Activated T-helper 1 cell treated with anti-CD3 and anti-CD28 coated beads, Interleukin-12 subunit alpha, Interleukin-12 subunit beta, Interleukin-2, Interleukin-4 antibody, amounts not matched to agents 30 ng/mL and 10 ng/mL and 1 ng/mL, durations not matched to agents 14 hours and 24 hours and 36 hours (primary cell): Measurements from ENCODE around the gene TIMP2. TPM values are rescaled to one million over a fixed set of nuclear protein-coding genes. Genes with fewer than 3 reads are reported as not detected.

Experiments
- DNase-seq: peaks from one replicate; pipeline ENCODE4 v3.0.0; 2021; ENCODE audit warnings: low spot score
- H3K27ac Mint-ChIP-seq: one replicate; pipeline ENCODE4 v1.8.0; 2021; ENCODE audit warnings: mild to moderate bottlenecking, mixed read lengths
- H3K27me3 Mint-ChIP-seq: one replicate; pipeline ENCODE4 v1.8.0; 2022; ENCODE audit warnings: mild to moderate bottlenecking, moderate library complexity, mixed read lengths; ENCODE audit not compliant: insufficient read depth
- H3K36me3 Mint-ChIP-seq: one replicate; pipeline ENCODE4 v1.8.0; 2021; ENCODE audit warnings: low read depth, mixed read lengths
- H3K4me1 Mint-ChIP-seq: one replicate; pipeline ENCODE4 v1.8.0; 2021; ENCODE audit warnings: low read depth, mixed read lengths
- H3K4me3 Mint-ChIP-seq: one replicate; pipeline ENCODE4 v1.8.0; 2021; ENCODE audit warnings: mild to moderate bottlenecking, moderate library complexity, mixed read lengths
- H3K9me3 Mint-ChIP-seq: one replicate; pipeline ENCODE4 v1.8.0; 2021; ENCODE audit warnings: mixed read lengths
- intact Hi-C: fragments of 100-400 bp; cut with micrococcal nuclease; formaldehyde crosslinking; loops from one replicate; pipeline ENCODE4 v1.15.1; 2024
- total RNA-seq: library from RNA; stranded (reverse); gene quantifications from 2 replicates; pipeline ENCODE4 v1.2.3, GENCODE V29; 2022

TIMP2 gene
- total RNA-seq, 1 donor from 2014 or later: 1.1 TPM

DNA sequence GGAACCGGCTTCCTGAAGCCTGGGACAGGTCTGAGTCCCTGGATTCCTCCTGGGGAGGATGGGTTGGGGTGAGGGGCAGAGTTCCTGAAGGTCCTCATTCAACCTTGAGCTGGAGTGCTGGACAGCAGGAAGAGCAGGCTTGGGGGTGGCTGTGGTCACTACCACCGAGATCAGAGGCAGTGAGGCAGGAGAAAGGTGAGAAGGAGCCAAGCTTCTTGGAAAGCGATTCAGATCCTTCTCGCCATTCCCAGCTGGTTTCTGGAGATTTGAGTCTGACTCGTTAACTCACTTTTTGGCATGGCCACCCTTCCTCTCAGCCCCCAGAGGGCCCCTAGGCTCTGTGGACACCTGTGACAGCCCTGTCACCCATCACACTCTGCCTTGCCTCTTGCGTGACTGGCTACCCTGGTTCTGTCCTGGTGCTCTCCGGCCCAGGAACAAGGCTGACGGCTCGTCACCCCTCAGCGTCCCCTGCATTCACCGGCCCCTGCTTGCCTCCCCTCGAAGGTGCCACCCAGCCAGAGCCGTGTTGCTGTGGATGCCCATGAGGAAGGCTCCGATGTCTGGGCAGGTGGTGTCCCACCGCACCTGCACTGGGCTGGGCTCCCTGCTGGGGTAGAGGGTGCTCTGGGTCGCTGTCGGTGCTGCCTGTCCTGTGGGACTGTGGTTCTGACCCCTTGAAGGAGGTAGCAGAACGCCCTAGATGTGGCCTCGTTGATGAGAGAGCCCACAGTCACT is 9.7 kb upstream of the TIMP2 start:
- no peak overlapping the region for H3K4me3 Mint-ChIP-seq
- intact Hi-C loops: no loop called here

DNA sequence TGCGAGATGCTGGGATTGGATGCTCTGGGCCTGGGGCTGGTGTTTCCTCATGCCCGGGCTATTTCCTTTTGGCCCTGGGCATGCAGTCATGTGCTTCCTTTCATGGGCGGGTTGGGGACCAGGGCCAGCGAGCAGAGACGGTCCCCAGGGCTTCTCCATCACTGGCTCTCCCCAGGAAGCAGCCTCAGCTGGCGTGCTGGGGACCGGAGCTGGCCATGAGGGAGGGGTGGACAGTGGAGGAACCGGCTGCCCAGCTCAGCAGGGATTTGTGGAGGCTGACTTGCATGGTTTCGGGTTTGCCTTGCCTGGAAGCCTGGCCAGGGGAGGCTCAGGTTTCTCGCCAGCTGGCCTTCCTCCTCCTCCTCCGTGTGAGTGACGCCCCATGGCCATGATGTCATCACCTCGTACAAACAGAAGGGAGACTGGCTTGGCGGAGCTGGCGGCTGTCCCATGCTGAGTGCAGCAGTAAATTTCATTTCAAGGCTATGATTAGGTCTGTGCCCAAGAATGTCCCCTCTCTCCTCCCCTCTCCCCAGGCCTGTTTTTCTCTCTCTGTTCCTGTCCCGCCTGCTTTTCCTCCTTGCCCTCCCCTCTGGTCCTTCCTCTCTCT is 8.9 kb upstream of the TIMP2 start:
- Mint-ChIP-seq H3K4me3 (no peak overlapping the region), H3K9me3 (no peaks in the 10 kb centered on the region), H3K27ac (no peak overlapping the region), H3K27me3 (peaks cover 3% of the 10 kb centered on the region), H3K4me1 (peaks cover 4% of the 10 kb centered on the region), H3K36me3 (no peaks in the 10 kb centered on the region)
- intact Hi-C loops: no loop called here
- no peak for DNase-seq

More for the DNA sequence above, 9.7 kb upstream of the TIMP2 start:
- H3K27me3 Mint-ChIP-seq: peaks cover 3% of the 10 kb centered on the region
- H3K4me1 Mint-ChIP-seq: peaks cover 4% of the 10 kb centered on the region
- no peak overlapping the region for H3K27ac Mint-ChIP-seq
- H3K36me3 Mint-ChIP-seq: no peaks in the 10 kb centered on the region
- H3K9me3 Mint-ChIP-seq: no peaks in the 10 kb centered on the region
- DNase-seq: no peak

DNA sequence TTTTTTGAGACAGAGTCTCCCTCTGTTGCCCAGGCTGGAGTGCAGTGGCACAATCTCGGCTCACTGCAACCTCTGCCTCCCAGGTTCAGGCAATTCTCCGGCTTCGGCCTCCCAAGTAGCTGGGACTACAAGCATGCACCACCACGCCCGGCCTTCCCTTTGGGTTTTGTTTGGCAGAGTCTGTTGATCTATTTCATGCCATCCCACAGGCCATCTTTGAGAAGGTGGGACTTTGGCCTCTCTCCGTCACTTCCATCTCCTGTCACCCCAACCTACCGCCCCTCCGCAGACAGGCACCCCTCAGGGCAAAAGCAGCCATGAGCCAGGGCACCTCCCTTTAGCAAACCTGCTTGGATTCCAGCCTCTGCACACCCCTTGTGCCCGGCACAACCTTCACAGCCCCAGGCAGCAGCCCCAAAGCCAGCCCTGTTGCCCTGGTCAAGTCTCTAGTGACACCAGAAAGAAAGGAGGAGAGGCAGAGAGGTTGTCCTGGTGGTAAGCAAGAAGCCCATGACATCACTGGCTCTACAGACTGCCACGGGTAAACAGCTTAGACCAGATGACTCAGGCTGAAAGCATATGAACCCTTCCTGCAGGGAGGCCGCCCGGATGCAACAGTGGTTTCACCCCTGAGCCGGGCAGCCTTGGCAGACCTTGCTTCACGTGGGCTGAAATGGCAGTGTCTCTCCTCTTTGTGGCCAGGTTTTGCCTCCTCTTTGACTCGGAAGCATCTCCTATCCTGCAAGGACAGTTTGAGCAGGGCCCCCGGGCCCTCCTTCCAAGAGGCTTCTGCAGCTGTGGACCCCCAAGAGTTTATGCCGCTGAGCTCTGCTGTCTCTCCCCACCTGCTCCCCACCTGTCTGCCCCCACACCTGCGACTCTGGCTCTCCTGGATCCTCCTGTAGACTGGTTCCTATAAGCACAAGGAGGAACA is 8.1 kb upstream of the TIMP2 start:
- H3K27me3 Mint-ChIP-seq: peaks cover 11% of the 10 kb centered on the region
- no peaks in the 10 kb centered on the region for H3K36me3 Mint-ChIP-seq
- peak overlapping the region; percentile 75 for H3K27ac Mint-ChIP-seq
- peaks cover 4% of the 10 kb centered on the region for H3K4me1 Mint-ChIP-seq
- no peaks in the 10 kb centered on the region for H3K9me3 Mint-ChIP-seq
- H3K4me3 Mint-ChIP-seq: no peak overlapping the region
- DNase-seq: peak; percentile 32
- intact Hi-C loops: no loop called here

DNA sequence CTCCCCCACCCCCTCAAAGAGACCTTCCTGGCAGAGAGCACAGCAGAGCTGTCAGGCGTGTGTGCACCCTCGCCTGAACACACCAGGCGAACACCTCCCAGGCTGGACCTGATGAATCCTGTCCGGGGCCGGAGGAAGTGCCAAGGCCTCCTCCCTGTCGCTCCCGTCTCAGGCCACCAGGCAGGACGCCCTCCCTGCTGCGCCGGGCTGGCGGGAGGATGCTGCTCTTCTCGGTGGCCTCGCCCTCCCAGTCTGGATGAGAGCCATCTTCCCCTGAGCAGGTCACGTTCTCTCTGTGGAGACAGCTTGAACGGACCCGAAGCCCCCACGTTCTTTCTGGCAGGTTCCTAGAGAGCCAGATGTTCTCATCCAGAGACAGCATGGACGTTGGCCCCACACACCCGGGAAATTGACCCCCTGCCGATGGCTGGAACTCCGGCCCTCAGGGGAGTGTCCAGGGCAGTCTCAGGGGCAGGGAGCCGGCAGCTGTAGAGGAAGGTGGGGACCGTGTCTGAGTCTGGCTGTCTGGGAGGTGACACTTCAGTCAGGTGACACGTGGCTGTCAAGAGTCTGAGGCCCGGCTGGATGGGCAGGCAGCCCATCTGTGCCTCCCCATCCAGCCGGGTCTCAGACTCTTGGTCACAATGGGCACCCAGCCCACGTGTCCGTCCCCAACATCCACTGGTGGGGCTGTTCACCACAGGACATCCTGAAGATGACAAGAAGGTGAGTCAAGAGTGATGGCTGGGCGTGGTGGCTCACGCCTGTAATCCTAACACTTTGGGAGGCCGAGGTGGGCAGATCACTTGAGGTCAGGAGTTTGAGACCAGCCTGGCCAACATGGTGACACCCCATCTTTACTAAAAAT is 5.0 kb upstream of the TIMP2 start:
- intact Hi-C loops: no loop called here
- Mint-ChIP-seq H3K4me3 (no peak overlapping the region), H3K27me3 (peaks cover 28% of the 10 kb centered on the region), H3K27ac (no peak overlapping the region), H3K36me3 (no peaks in the 10 kb centered on the region), H3K9me3 (no peaks in the 10 kb centered on the region), H3K4me1 (peaks cover 4% of the 10 kb centered on the region)
- DNase-seq: no peak

DNA sequence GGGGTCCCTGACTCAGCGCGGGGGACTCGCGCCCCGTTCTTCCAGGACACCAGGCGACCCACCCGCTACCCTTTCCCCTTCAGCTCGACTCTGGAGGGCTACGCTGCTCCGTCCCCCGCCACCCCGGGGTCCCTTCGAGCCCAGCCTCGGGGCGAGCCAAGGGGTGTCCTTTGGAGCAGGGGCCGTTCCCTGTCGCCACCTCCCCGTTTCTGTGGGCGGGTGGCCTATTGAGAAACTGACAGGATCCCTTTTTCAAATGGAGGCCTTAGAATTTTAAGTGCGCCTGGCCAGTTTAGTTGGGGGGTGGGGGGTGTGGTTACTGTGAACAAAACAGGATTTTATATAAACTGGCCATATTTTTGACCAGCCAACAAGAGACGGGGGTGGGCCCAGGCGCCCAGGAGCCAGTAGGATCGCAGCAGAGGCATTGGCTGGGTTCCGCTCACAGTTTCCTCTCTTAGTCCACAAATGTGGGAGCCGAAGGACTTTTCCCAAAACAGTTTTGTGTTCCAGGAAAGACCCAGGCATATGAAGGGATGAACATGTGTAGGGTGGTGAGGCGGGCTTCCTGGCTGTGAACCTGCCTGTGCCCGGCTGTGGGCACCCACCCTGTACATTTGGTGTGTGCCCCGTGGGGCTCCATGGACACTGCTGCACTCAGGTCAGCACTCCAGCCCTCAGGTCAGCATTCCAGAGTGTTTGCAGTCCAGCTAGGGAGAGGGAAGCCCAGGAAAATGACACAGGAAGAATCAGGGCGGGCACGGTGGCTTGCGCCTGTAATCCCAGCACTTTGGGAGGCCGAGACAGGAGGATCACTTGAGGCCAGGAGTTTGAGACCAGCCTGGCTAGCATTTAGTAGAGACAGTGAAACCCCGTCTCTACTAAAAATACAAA is 722 bp upstream of the TIMP2 start:
- H3K27ac Mint-ChIP-seq: no peak overlapping the region
- H3K4me1 Mint-ChIP-seq: peaks cover 5% of the 10 kb centered on the region

DNA sequence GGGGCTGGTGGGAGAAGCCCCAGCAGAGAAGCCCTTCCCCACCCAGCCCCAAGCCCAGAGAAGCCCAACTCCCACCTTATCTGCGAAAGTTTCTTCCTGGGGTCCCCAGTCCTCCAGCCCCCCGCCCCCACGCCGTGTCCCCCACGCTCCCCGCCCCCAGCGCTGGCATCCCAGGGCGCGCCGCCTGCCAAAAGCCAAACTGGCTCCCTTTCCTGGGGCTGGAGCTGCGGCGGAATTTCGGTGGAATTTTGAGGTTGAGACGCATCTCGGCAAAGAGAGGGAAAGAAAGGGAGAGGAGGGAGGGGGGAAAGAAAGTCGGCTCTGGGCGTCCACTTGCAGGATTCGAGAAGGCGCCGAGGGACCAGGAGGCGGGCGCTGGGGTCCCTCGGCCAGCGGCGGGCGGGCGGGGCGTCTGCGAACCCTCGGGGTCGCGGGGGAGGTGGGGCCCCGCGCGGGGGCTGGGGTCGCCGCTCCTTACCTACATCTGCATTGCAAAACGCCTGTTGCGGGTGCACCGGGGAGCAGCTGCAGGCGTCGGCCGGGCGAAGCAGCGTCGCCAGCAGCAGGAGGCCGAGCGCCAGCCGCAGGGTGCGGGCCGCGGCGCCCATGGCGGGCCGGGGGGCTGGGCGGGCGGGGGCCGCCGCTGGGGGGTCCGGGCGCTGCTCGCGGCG is 571 bp downstream of the TIMP2 start:
- no peaks in the 10 kb centered on the region for H3K9me3 Mint-ChIP-seq
- DNase-seq: no peak
- peak overlapping the region; percentile 47 for H3K4me3 Mint-ChIP-seq
- no peak overlapping the region for H3K27ac Mint-ChIP-seq
- H3K36me3 Mint-ChIP-seq: no peaks in the 10 kb centered on the region
- H3K4me1 Mint-ChIP-seq: peaks cover 5% of the 10 kb centered on the region
- intact Hi-C loops: loop anchor here (1.0 to 5.0 kb wide), 2 partner anchors 37 to 59 kb away; no protein-coding TSS in a partner anchor
- H3K27me3 Mint-ChIP-seq: peaks cover 35% of the 10 kb centered on the region

More for the DNA sequence above, 722 bp upstream of the TIMP2 start:
- Mint-ChIP-seq H3K4me3 (peak overlapping the region; percentile 33), H3K36me3 (no peaks in the 10 kb centered on the region), H3K9me3 (no peaks in the 10 kb centered on the region), H3K27me3 (peaks cover 35% of the 10 kb centered on the region)
- DNase-seq: no peak
- intact Hi-C loops: loop anchor here (1.0 kb wide), 1 partner anchor 61 kb away; no protein-coding TSS in a partner anchor

DNA sequence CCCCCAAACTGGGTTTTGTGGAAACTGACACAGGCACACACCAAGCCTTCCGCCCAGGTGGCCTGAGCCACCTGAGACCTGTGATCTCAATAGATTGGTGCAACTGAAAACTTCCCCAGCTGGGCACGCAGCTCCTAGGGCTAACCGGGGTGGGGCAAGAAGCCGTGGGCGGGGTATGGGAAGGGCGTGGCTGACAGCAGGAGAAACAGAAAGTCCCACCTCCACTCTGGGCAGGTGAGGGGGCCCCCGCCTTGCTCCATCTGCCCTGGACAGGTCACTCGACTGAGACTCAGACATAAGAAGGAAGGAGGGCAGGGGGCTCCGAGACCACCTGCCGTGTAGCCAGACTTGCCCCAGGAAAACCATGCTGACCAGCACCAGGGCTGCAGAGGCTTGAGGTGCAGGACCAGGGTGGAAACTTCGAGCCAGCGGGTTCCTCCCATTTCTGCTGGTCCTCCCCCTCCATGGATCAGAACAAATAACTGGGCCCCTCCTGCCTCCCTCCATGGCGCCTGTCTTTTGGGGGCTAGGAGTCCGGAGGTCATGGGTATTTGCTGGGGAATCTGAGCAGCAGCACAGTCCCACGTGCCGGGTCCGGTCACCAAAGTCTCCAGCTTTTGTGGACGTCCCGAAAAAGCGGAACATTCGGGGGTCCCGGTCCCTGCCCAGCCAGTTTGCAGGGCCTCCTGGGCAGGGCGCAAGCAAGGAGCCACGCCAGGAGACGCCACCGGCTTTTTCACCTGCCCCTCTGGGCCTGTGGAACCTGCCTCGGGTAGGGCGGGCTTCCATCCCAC is 1.3 kb downstream of the TIMP2 start:
- Mint-ChIP-seq H3K9me3 (no peaks in the 10 kb centered on the region), H3K27me3 (peaks cover 32% of the 10 kb centered on the region), H3K36me3 (no peaks in the 10 kb centered on the region), H3K27ac (peak overlapping the region; percentile 65), H3K4me3 (peak overlapping the region; percentile 62), H3K4me1 (peaks cover 5% of the 10 kb centered on the region)
- intact Hi-C loops: loop anchor here (5.0 kb wide), 1 partner anchor 37 kb away; no protein-coding TSS in a partner anchor
- peak; percentile 51 for DNase-seq

DNA sequence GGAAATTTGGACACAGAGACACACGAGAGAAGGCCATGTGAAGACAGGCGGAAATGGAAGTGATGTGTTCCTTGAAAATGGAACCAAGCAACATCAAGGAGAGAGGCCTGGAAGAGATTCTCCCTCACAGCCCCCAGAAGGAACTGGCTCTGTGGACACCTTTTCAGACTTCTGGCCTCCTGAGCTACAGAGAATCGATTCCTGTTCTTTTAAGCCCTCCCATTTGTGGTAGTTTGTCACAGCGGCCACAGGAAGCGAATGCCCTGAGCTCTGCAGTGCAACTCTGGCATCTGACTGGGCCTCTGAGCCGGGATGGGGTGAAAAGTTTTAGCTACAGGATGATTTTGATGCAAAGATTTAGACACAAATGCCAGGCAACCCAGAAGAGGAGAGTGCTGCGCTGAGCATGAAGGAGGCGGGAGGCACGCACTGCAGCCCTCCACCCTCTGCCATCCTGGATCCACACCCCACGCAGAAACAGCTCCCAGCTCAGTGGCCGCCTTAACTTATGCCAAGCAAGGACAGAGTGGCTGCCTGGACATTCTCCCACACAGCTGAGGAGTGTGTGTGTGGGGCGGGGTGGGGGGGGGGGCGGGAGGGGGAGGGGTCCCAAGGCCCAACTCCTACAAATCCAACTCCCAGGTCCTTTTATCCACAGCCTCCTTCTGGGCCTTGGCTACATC is 2.2 kb downstream of the TIMP2 start:
- no peaks in the 10 kb centered on the region for H3K9me3 Mint-ChIP-seq
- intact Hi-C loops: loop anchor here (5.0 kb wide), 1 partner anchor 36 kb away; no protein-coding TSS in a partner anchor
- DNase-seq: no peak
- H3K36me3 Mint-ChIP-seq: no peaks in the 10 kb centered on the region
- no peak overlapping the region for H3K27ac Mint-ChIP-seq
- peak overlapping the region; percentile 61 for H3K4me3 Mint-ChIP-seq
- peaks cover 23% of the 10 kb centered on the region for H3K27me3 Mint-ChIP-seq
- peaks cover 5% of the 10 kb centered on the region for H3K4me1 Mint-ChIP-seq

DNA sequence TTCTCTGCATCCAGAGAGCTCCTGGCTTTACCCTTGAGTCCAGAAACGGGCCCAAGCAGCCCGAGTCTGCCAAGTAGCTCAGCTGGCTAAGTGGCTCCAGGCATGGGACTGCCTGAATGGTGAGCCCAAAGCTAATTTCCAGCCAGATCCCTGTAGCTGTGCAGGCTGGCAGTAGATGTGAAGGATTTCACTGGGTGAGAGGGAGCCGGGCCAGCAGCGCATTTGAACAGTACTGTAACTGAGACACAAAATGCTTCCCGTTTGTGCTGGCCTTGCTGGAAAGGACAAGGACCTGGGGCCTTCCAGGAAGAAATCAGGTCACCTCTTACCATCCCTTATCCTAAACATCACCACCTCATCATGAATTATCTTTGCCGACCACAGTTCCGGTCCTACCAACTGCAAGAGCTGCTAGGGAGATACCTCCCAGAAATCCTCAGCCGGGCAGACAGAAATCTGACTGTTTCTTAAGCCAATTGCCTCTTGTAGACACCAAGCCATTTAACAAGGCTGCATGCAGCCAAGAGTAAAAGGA is 3.7 kb downstream of the TIMP2 start:
- no peak overlapping the region for H3K4me3 Mint-ChIP-seq
- no peak for DNase-seq
- peaks cover 17% of the 10 kb centered on the region for H3K27me3 Mint-ChIP-seq
- intact Hi-C loops: loop anchor here (5.0 kb wide), 1 partner anchor 34 kb away; no protein-coding TSS in a partner anchor
- H3K27ac Mint-ChIP-seq: no peak overlapping the region
- H3K9me3 Mint-ChIP-seq: no peaks in the 10 kb centered on the region
- peaks cover 5% of the 10 kb centered on the region for H3K4me1 Mint-ChIP-seq
- H3K36me3 Mint-ChIP-seq: no peaks in the 10 kb centered on the region

DNA sequence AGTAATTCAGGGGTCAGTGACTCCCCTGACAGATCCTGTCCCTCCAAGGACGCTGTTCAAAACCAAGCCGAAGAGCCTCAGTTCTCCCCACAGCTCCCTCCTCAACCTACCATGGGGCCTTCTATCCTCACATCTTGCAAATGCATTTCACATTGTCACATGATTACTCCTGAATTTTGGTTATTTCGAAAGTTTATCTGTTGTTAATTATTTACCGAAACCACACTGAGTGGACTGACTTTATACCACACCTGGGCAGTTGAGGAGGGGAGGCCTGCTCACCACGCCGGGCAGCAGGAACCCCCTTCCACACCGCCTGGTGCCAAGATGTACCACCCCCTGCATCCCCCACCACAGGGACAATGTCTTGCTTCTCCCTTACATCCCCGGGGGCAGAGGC is 4.7 kb downstream of the TIMP2 start:
- intact Hi-C loops: loop anchor here (5.0 kb wide), 1 partner anchor 33 kb away; no protein-coding TSS in a partner anchor
- Mint-ChIP-seq H3K27ac (no peak overlapping the region), H3K4me1 (peaks cover 5% of the 10 kb centered on the region), H3K36me3 (no peaks in the 10 kb centered on the region), H3K27me3 (peaks cover 14% of the 10 kb centered on the region), H3K4me3 (no peak overlapping the region), H3K9me3 (no peaks in the 10 kb centered on the region)
- DNase-seq: no peak
